ENCODE results near the gene JSRP1. TPM values are rescaled to one million over a fixed set of nuclear protein-coding genes. Genes with fewer than 3 reads are reported as not detected.

JSRP1 gene
- total and polyA plus RNA-seq, 10 of the 15 experiments (the other 5 are each of a cell fraction or from before 2014, with no cell fraction given): 0.41 to 0.91 (median 0.49) TPM; not detected in 7

DNA sequence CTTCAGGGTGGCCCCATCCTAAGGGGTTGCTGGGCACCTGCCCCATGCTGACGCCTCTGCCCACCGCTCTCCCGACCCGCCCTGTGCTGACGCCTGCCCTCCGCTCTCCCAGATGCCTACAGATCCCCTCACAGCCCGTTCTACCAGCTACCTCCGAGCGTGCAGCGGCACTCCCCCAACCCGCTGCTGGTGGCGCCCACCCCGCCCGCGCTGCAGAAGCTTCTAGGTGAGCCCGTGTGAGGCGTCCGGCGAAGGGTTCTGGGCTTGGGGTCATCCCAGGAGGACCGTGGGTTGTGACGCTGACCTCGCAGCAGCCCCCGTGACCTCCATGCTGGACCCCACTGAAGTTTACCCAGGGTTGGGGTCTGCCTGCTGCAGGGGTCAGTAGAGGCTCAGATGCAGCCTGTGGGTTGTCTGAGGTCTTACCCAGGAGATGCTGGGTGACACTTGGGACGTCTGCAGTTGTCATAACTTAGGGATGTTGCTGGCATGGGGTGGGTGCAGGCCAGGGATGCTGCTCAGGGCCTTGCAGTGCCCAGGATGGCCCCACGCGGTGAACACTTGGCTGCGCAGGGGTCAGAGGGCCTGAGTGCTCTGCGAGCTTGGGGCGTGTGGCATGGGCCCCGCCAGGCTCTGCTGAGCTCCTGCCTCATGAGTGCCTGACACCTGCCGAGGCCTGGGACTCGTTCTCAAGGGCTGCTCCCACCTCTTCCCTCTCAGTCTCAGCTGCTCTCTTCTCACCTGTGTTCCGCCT is 45.1 kb downstream of the JSRP1 start (continued):
- TF ChIP-seq, protein P1, sequence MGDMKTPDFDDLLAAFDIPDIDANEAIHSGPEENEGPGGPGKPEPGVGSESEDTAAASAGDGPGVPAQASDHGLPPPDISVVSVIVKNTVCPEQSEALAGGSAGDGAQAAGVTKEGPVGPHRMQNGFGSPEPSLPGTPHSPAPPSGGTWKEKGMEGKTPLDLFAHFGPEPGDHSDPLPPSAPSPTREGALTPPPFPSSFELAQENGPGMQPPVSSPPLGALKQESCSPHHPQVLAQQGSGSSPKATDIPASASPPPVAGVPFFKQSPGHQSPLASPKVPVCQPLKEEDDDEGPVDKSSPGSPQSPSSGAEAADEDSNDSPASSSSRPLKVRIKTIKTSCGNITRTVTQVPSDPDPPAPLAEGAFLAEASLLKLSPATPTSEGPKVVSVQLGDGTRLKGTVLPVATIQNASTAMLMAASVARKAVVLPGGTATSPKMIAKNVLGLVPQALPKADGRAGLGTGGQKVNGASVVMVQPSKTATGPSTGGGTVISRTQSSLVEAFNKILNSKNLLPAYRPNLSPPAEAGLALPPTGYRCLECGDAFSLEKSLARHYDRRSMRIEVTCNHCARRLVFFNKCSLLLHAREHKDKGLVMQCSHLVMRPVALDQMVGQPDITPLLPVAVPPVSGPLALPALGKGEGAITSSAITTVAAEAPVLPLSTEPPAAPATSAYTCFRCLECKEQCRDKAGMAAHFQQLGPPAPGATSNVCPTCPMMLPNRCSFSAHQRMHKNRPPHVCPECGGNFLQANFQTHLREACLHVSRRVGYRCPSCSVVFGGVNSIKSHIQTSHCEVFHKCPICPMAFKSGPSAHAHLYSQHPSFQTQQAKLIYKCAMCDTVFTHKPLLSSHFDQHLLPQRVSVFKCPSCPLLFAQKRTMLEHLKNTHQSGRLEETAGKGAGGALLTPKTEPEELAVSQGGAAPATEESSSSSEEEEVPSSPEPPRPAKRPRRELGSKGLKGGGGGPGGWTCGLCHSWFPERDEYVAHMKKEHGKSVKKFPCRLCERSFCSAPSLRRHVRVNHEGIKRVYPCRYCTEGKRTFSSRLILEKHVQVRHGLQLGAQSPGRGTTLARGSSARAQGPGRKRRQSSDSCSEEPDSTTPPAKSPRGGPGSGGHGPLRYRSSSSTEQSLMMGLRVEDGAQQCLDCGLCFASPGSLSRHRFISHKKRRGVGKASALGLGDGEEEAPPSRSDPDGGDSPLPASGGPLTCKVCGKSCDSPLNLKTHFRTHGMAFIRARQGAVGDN (IDR thresholded peaks at IDR 0.05): no peak
- TF ChIP-seq CHD1 (IDR thresholded peaks at IDR 0.05; ENCODE audit: low read depth, low read length) (no peak), MYB (IDR thresholded peaks at IDR 0.05; ENCODE audit: borderline replicate concordance, low read depth, low read length) (no peak), YBX1 (IDR thresholded peaks at IDR 0.05) (no peak), ZZZ3 (IDR thresholded peaks at IDR 0.05; ENCODE audit: control insufficient read depth, insufficient read length, low read depth) (no peak), CHD2 (IDR thresholded peaks at IDR 0.05; ENCODE audit: borderline replicate concordance, low read depth, low read length) (no peak), CBX3 (IDR thresholded peaks at IDR 0.05; ENCODE audit: borderline replicate concordance, low read depth) (no peak), KAT2A (conservative IDR thresholded peaks at IDR 0.05; ENCODE audit: control insufficient read depth, low read depth, low read length) (no peak), TARDBP (IDR thresholded peaks at IDR 0.05; ENCODE audit: borderline replicate concordance) (no peak), SIN3A (IDR thresholded peaks at IDR 0.05; ENCODE audit: low read depth, low read length) (no peak), CTCF (IDR thresholded peaks at IDR 0.05 in 2 of 3, conservative IDR thresholded peaks at IDR 0.05 in 1 of 3; ENCODE audit: control insufficient read depth in 2 of 3, extremely low read depth in 1 of 3, insufficient read depth in 1 of 3, low read depth in 3 of 3, low read length in 3 of 3) (no peak), GABPA (IDR thresholded peaks at IDR 0.05; ENCODE audit: low read depth) (no peak), TBL1XR1 (IDR thresholded peaks at IDR 0.05; ENCODE audit: low read depth, low read length) (no peak)
- TF ChIP-seq, protein P2, sequence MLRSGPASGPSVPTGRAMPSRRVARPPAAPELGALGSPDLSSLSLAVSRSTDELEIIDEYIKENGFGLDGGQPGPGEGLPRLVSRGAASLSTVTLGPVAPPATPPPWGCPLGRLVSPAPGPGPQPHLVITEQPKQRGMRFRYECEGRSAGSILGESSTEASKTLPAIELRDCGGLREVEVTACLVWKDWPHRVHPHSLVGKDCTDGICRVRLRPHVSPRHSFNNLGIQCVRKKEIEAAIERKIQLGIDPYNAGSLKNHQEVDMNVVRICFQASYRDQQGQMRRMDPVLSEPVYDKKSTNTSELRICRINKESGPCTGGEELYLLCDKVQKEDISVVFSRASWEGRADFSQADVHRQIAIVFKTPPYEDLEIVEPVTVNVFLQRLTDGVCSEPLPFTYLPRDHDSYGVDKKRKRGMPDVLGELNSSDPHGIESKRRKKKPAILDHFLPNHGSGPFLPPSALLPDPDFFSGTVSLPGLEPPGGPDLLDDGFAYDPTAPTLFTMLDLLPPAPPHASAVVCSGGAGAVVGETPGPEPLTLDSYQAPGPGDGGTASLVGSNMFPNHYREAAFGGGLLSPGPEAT (IDR thresholded peaks at IDR 0.05; ENCODE audit: low read depth): no peak
- TF ChIP-seq, protein P3, sequence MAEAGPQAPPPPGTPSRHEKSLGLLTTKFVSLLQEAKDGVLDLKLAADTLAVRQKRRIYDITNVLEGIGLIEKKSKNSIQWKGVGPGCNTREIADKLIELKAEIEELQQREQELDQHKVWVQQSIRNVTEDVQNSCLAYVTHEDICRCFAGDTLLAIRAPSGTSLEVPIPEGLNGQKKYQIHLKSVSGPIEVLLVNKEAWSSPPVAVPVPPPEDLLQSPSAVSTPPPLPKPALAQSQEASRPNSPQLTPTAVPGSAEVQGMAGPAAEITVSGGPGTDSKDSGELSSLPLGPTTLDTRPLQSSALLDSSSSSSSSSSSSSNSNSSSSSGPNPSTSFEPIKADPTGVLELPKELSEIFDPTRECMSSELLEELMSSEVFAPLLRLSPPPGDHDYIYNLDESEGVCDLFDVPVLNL (IDR thresholded peaks at IDR 0.05; ENCODE audit: low read depth, low read length): no peak

All from GM12878 (cell line).